AG09319 (cell line): ENCODE data around the gene SIPA1L3.

Experiments used
- DNase-seq: peaks from one replicate; pipeline ENCODE4 v3.0.0-alpha.2; 2010; ENCODE audit warnings: low read depth; ENCODE audit errors: extremely low read depth
- CTCF ChIP-seq: IDR thresholded peaks from 2 replicates; pipeline ENCODE4 v1.5.1; 2011; ENCODE audit warnings: low read depth, mild to moderate bottlenecking, inconsistent platforms, low read length, moderate library complexity

The SIPA1L3 gene

GRCh38 chr19:37957176-37957575 lies 50.2 kb downstream of the SIPA1L3 start:
- DNase-seq: no peak
- no peak for TF ChIP-seq CTCF

- no peak for DNase-seq
These were observed 52.7 kb downstream of the SIPA1L3 start for GRCh38 chr19:37959665-37960114.

GRCh38 chr19:37961198-37961597 lies 54.2 kb downstream of the SIPA1L3 start:
- DNase-seq: no peak
- no peak for TF ChIP-seq CTCF

More at GRCh38 chr19:37959665-37960114, 52.7 kb downstream of the SIPA1L3 start:
- TF ChIP-seq CTCF: no peak

- DNase-seq: peak; percentile 40
- no peak for TF ChIP-seq CTCF
These were observed 56.4 kb downstream of the SIPA1L3 start for GRCh38 chr19:37963190-37963936.

GRCh38 chr19:37964109-37964508 lies 57.1 kb downstream of the SIPA1L3 start:
- no peak for TF ChIP-seq CTCF
- no peak for DNase-seq

- no peak for TF ChIP-seq CTCF
- no peak for DNase-seq
These were observed 59.2 kb downstream of the SIPA1L3 start for GRCh38 chr19:37966211-37966661.

GRCh38 chr19:37966662-37967231 lies 59.7 kb downstream of the SIPA1L3 start:
- no peak for DNase-seq
- TF ChIP-seq CTCF: no peak
